C4-2B (cell line): ENCODE data around the gene MTRF1.

ENCODE experiments used
- ZFX ChIP-seq: fragments of 450-650 bp; IDR thresholded peaks from 2 replicates; pipeline ENCODE4 v1.6.1; 2017
- TF ChIP-seq, protein P1 (sequence below): fragments of 450-650 bp; conservative IDR thresholded peaks from 2 replicates; pipeline ENCODE4 v1.5.1; 2017; ENCODE audit warnings: mild to moderate bottlenecking

DNA sequence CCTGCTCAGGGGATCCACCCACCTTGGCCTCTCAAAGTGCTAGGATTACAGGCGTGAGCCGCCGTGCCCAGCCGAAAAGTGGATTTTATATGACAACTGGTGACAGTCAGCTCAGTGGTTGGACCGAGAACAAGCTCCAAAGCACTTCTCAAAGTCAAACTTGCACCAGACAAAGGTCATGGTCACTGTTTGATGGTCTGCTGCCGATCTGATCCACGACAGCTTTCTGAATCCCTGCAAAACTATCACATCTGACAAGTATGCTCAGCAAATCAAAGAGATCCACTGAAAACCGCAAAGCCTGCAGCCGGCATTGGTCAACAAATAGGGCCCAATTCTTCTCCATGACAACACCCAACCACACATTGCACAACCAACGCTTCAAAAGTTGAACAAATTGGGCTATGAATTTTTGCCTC lies 26.1 kb upstream of the MTRF1 start:
- TF ChIP-seq, protein P1, sequence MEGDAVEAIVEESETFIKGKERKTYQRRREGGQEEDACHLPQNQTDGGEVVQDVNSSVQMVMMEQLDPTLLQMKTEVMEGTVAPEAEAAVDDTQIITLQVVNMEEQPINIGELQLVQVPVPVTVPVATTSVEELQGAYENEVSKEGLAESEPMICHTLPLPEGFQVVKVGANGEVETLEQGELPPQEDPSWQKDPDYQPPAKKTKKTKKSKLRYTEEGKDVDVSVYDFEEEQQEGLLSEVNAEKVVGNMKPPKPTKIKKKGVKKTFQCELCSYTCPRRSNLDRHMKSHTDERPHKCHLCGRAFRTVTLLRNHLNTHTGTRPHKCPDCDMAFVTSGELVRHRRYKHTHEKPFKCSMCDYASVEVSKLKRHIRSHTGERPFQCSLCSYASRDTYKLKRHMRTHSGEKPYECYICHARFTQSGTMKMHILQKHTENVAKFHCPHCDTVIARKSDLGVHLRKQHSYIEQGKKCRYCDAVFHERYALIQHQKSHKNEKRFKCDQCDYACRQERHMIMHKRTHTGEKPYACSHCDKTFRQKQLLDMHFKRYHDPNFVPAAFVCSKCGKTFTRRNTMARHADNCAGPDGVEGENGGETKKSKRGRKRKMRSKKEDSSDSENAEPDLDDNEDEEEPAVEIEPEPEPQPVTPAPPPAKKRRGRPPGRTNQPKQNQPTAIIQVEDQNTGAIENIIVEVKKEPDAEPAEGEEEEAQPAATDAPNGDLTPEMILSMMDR, result no peak
- no peak for TF ChIP-seq ZFX
